Measurements from ENCODE around the gene FAM168A. TPM values are rescaled to one million over a fixed set of nuclear protein-coding genes. Genes with fewer than 3 reads are reported as not detected.

Gene FAM168A
- total RNA-seq, 4 donors from 2014 or later: 17.7 to 40.1 (median 22.2) TPM

GRCh38 chr11:73376803-73377629 lies 220.9 kb downstream of the FAM168A start:
- Histone ChIP-seq H3K4me1 (peaks cover 34% of the 10 kb centered on the region), H3K4me3 (peak overlapping the region; percentile 95), H3K9me3 (no peaks in the 10 kb centered on the region), H3K27ac (peak overlapping the region; percentile 83), H3K27me3 (no peaks in the 10 kb centered on the region), H3K36me3 (no peaks in the 10 kb centered on the region)
- peak in 1 of 2 donors; percentile 79 for DNase-seq (ENCODE audit: low spot score in 2 of 2)
- whole genome bisulfite sequencing: 12% methylated on average over 22 of the region's 56 CpGs
- TF ChIP-seq POLR2A (IDR thresholded peaks at IDR 0.05): no peak
- TF ChIP-seq CTCF (IDR thresholded peaks at IDR 0.05): no peak
- no peak for TF ChIP-seq POLR2AphosphoS5 (IDR thresholded peaks at IDR 0.05)
- TF ChIP-seq EP300 (IDR thresholded peaks at IDR 0.05): no peak

GRCh38 chr11:73376160-73376802 lies 221.6 kb downstream of the FAM168A start, which contains the start of gene RELT:
Gene RELT (plus strand): TSS chr11:73376399. CDS start chr11:73389137, 12,738 bp downstream.
- no peaks in the 10 kb centered on the region for H3K27me3 ChIP-seq
- no CpG with 5 or more reads among the region's 96 CpGs for WGBS
- H3K36me3 ChIP-seq: no peaks in the 10 kb centered on the region
- TF ChIP-seq POLR2AphosphoS5 (IDR thresholded peaks at IDR 0.05) (no peak), EP300 (IDR thresholded peaks at IDR 0.05) (no peak), POLR2A (IDR thresholded peaks at IDR 0.05) (peak; percentile 76 to 90), CTCF (IDR thresholded peaks at IDR 0.05) (peak; percentile 94 to 99)
- H3K4me3 ChIP-seq: peak within 1 kb of the TSS; percentile 95
- H3K9me3 ChIP-seq: no peaks in the 10 kb centered on the region
- DNase-seq (ENCODE audit: low spot score in 2 of 2): peak; percentile 87 to 91
- H3K27ac ChIP-seq: peak within 1 kb of the TSS; percentile 83
- H3K4me1 ChIP-seq: peaks cover 27% of the 10 kb centered on the region

GRCh38 chr11:73375830-73376159 lies 222.1 kb downstream of the FAM168A start:
- WGBS: 71% methylated on average over 5 of the region's 6 CpGs
- Histone ChIP-seq H3K27ac (peak overlapping the region; percentile 83), H3K4me1 (peaks cover 27% of the 10 kb centered on the region), H3K36me3 (no peaks in the 10 kb centered on the region), H3K4me3 (peak overlapping the region; percentile 95), H3K27me3 (no peaks in the 10 kb centered on the region), H3K9me3 (no peaks in the 10 kb centered on the region)
- no peak for DNase-seq (ENCODE audit: low spot score in 2 of 2)
- TF ChIP-seq EP300 (IDR thresholded peaks at IDR 0.05) (no peak), POLR2AphosphoS5 (IDR thresholded peaks at IDR 0.05) (no peak), POLR2A (IDR thresholded peaks at IDR 0.05) (no peak), CTCF (IDR thresholded peaks at IDR 0.05) (no peak)

GRCh38 chr11:73374151-73374550 lies 223.8 kb downstream of the FAM168A start:
- H3K36me3 ChIP-seq: no peaks in the 10 kb centered on the region
- TF ChIP-seq POLR2AphosphoS5 (IDR thresholded peaks at IDR 0.05) (no peak), POLR2A (IDR thresholded peaks at IDR 0.05) (no peak), EP300 (IDR thresholded peaks at IDR 0.05) (no peak), CTCF (IDR thresholded peaks at IDR 0.05) (no peak)
- peaks cover 21% of the 10 kb centered on the region for H3K4me1 ChIP-seq
- H3K27ac ChIP-seq: no peak overlapping the region
- DNase-seq (ENCODE audit: low spot score in 2 of 2): no peak
- H3K9me3 ChIP-seq: no peaks in the 10 kb centered on the region
- H3K4me3 ChIP-seq: no peak overlapping the region
- H3K27me3 ChIP-seq: no peaks in the 10 kb centered on the region
- WGBS: 76% methylated on average over 4 of the region's 4 CpGs

GRCh38 chr11:73372375-73372993 lies 225.4 kb downstream of the FAM168A start:
- Histone ChIP-seq H3K27ac (no peak overlapping the region), H3K4me1 (peaks cover 17% of the 10 kb centered on the region), H3K9me3 (no peaks in the 10 kb centered on the region), H3K27me3 (no peaks in the 10 kb centered on the region), H3K4me3 (no peak overlapping the region), H3K36me3 (no peaks in the 10 kb centered on the region)
- no peak for TF ChIP-seq POLR2A (IDR thresholded peaks at IDR 0.05)
- TF ChIP-seq CTCF (IDR thresholded peaks at IDR 0.05): no peak
- TF ChIP-seq EP300 (IDR thresholded peaks at IDR 0.05): no peak
- TF ChIP-seq POLR2AphosphoS5 (IDR thresholded peaks at IDR 0.05): no peak
- WGBS: 80% methylated on average over 5 of the region's 6 CpGs
- DNase-seq (ENCODE audit: low spot score in 2 of 2): no peak
